NCI-H1694 treated with DMSO at 0.1 percent for 48 hours (cell line): ENCODE data around the gene LGALS13.
"Not testable (repeated sequence)": the region's sequence is repeated elsewhere in the genome, so short reads cannot be mapped to it uniquely, and the experiment has no call there.

Experiments used
- DNase-seq: peaks from one replicate; lab custom pipeline; 2025; lab: John Stamatoyannopoulos, UW

LGALS13 gene

DNA sequence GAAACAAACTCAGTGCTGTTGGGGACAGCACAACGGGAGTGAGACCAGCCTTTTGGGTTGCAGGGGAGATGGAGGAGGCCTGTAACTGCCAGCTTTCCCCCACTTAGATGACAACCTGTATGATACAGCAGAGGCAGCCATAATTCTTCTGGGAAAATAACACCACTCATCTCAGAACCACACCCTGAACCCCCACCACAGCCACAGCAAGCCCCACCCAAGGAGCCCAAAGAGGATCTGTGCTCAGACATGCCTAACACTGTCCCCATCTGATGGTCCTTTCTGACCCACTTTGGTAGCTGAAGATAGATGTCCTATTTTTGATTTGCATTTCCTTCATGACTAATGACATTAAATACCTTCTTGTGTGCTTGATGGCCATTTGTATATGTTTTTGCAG is 15.4 kb downstream of the LGALS13 start:
- no peak for DNase-seq

DNA sequence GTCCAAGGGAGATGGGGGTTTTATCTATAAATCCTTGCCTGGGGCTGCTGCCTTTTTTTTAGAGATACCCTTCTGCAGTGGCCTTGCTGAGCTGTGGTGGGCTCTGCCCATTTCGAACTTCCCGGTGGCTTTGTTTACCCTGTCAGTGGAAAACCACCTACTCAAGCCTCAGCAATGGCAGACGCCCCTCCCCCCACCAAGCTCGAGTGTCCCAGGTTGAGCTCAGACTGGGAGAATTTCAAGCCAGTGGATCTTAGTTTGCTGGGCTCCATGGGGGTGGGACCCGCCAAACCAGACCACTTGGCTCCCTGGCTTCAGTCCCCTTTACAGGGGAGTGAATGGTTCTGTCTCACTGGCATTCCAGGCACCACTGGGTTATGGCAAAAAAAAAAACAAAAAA is 21.6 kb downstream of the LGALS13 start:
- no peak for DNase-seq

- not testable (repeated sequence) for DNase-seq
Measured at GRCh38 chr19:39627631-39628030, 25.3 kb downstream of the LGALS13 start.

DNA sequence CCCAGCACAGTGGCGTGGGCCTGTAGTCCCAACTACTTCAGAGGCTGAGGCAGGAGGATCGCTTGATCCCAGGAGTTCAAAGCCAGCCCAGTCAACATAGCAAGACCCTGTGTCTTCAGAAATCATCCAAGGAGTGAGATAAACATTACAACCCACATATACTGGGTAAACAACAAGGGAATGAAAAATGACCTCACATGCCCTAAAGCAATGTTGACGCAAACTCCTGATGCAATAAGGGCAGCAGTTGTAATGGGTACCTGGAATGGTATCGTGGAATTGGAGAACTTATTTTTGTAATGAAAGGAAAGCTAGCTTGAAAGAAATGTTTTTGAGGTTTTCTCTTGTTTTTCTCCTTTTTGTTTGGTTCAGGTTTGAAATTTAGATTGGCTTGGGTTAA is 28.9 kb downstream of the LGALS13 start:
- no peak for DNase-seq

DNA sequence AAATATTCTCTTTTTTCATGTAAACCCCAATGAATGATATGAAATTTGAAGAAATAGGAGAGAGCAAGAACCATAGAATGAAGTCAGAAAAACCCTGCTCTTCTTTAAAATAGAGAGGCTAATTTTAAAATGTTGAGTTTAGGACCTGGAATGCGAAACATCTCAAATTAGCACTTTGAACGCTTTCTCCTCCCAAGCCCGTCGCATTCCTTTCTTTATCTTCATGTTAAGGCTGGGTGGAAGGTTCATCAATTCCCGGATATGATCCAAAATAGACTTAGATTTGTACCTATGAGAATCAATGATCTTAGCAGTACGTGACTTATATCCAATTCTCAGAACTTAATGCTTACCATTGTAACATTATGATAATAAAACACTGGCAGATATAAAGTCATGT is 29.3 kb downstream of the LGALS13 start:
- DNase-seq = no peak

DNA sequence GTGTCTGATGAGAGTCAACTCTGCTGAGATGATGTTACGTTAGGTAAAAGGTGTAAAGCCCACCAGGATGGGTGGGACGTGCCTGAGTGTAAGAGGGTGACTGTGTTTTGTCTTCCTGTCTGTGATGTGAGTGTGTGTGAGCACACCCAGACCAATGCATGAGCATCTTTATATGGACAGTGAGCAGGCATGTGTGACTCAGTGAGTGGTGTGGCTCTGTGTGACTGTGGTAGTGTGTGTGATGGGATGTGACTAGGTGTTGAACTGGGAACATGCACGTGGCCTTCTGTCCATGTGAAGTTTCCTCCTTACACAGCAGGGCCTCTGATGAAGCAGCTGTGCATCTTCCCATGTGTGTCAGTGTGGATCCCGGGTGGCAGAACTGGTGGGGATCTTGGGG is 35.6 kb downstream of the LGALS13 start:
- DNase-seq = no peak

DNA sequence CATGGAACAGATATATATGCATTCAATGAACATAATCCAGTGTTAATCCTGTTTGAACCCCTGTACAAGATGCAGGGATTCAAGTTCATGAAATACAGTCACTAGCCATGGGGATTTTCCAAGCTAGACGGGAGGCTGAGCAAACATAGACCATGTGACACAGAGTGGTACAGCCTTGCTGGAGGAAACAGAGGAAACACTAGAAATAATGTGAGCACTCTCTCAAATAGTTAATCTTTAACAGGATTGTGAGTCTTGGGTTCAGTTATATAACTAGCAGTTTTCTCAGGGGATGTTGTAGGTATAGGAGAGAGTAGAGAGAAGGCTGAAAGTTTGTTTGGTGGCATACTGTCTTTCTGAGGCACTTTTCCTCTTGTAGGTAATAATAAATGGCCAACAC is 39.4 kb downstream of the LGALS13 start:
- no peak for DNase-seq

DNA sequence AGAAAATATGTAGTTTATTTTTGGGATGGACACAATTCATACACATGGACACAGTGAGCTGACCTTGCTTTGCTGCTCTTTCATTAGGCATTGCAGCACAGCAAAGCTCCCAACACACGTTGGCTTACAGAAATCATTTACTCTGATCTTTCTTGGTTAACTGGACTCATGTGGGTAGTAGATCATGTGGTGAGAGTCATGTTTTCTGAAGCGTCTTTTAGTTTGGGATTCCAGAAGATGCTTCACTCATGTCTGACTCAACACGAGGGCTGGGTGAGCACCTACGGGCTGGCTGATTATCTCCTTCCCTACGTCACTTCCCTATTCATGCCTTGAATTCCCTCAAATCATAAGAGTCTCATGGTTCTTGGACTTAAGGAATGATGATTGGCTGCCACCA is 41.3 kb downstream of the LGALS13 start:
- DNase-seq = no peak

GRCh38 chr19:39645800-39646411 is 43.6 kb downstream of the LGALS13 start:
- no peak for DNase-seq

- DNase-seq = no peak
Measured at GRCh38 chr19:39647918-39648317, 45.6 kb downstream of the LGALS13 start.

GRCh38 chr19:39655613-39656012 is 53.3 kb downstream of the LGALS13 start, which contains the start of gene LGALS16:
Gene LGALS16, plus strand, starts transcription at chr19:39655913. Its CDS starts 49 bp downstream, at chr19:39655962.
- DNase-seq = no peak
